ENCODE data around the gene PTPRQ.

PTPRQ gene

DNA sequence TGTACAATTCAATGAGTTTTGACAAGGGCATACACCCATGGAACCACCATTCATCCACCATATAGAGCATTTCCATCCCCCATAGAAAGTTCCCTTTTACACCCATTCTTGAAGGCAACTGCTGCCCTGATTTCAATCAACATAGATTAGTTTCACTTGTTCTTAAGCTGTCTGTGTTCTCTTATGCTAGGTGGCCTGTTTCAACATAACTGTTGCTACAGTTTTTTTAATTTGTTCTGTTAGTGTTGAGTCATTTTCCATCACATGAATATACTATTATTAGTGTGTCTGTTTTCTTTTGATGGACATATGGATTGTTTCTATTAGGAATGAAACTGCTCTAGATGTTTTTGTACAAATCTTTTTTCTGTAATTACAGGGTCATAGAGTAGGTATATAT is 123.4 kb downstream of the PTPRQ start:
- no peak for DNase-seq (ENCODE audit: low spot score)

- DNase-seq (ENCODE audit: low spot score), result no peak
Observed at GRCh38 chr12:80576641-80577418, 132.8 kb downstream of the PTPRQ start.

GRCh38 chr12:80580254-80580653 is 136.2 kb downstream of the PTPRQ start:
- DNase-seq (ENCODE audit: low spot score), result no peak

DNA sequence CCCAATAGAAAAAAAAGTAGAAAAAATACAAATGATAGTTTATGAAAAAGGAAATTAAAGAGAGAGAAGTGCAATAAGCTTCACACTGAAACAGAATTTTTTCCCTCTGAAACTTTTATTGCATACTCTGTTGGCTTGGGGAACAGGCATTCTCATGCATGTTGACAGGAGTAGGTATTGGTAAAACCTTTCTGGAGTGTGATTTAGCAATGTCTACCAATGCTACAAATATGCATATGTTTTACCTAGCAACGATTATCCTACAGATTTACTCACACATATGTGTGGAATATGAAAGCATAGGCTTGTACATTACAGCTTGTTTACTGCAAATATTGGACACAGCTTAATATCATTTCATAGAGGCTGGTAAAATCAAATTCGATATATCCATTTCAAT is 137.7 kb downstream of the PTPRQ start:
- DNase-seq (ENCODE audit: low spot score), result no peak

DNA sequence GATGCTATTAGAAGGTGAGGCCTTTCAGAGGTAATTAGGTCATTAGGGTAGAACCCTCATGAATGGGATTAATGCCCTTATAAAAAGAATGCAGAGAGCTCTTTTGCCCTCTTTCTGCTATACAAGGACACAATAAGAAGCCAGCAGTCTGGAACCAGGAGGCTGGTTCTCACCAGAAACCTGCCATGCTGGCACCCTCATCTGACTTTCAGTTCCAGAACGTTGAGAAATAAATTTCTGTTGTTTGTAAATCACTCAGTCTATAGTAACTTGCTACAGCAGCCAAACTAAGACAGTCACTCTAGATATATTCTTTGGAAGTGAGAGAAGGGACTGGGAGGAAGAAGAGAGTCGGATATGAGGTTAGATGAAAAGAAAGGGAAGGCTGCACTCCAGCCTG is 138.4 kb downstream of the PTPRQ start:
- DNase-seq (ENCODE audit: low spot score), result no peak

DNA sequence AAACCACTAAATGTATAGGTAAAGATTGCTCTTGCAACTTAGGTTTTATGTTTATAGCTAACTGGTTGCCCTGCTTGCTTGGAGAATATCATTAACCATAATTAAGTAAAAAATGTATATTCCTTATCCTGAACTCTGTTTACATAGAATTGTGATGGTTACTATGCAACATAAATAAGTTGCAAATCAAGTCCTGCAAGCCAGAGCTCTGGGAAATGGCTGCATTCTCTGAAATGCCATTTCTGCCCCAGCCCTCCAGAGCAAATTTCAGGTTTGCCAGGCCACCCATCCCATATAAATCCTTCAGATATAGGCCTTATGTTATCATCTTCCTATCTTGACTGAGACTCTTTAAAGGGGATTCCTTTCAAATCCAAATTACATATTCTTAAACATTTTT is 145.0 kb downstream of the PTPRQ start:
- no peak for DNase-seq (ENCODE audit: low spot score)

DNA sequence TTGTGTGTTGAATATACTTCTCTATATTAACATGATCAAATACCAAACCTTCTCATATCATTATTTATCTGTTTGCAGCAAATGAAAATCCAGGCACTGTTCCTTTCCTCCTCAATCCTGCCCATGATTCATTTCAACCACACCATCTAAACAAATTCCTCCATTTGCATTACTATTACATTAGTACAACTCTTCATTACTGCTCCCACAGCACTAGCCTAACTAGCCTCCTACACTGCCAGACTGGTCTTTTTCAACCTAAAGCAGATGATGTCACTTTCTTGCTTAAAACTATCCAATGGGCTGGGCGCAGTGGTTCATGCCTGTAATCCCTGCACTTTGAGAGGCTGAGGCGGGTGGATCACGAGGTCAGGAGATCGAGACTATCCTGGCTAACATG is 146.1 kb downstream of the PTPRQ start:
- DNase-seq (ENCODE audit: low spot score), result no peak

DNA sequence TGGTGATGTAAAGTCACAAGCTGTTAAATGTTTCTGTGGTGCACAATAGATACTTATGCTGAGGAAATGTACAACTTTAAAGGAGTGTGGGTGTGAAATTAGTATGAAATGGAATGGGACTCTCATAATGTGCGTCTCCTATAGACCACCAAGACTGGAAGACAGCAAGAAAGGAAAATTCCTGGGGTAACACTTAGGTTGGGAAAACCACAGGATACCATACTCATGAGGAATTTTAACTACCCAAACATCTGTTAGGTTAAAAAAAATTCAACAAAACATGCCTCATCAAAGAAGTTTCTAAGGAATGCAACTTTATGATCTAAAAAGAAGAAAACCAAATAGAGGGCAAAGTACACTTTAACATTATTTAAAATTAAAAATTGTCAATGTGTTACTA is 149.7 kb downstream of the PTPRQ start:
- no peak for DNase-seq (ENCODE audit: low spot score)

- no peak for DNase-seq (ENCODE audit: low spot score)
Observed at GRCh38 chr12:80596509-80596908, 152.5 kb downstream of the PTPRQ start.

DNA sequence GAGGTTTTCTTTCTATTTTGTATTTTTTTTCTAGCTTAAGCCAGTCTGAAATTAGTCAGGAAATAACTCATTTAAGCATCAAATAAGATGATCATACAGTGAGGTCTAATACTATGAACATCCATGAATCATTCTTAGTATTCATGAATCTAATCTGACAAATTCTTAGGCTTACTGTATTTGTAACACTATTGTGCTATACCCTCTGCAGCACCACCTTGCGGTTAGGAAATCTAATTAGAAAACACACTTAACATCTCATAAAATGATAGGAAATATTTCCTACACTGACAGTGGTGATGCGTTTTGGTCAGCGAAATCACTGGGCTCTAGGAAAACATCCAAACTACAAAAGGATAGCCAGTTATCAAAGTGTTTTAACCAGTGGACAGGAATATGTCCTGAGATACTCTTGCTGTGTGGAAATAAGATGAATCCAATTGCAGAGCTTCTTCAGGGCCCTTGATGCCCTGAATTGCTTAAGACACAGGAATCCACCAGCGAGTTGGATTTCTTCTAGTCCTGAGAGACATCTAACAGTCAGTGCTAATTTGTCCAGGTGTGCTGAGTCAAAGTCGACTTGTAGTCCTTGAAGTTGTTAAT is 154.1 kb downstream of the PTPRQ start:
- DNase-seq (ENCODE audit: low spot score), result no peak

- no peak for DNase-seq (ENCODE audit: low spot score)
Observed at GRCh38 chr12:80602455-80602854, 158.4 kb downstream of the PTPRQ start.

DNA sequence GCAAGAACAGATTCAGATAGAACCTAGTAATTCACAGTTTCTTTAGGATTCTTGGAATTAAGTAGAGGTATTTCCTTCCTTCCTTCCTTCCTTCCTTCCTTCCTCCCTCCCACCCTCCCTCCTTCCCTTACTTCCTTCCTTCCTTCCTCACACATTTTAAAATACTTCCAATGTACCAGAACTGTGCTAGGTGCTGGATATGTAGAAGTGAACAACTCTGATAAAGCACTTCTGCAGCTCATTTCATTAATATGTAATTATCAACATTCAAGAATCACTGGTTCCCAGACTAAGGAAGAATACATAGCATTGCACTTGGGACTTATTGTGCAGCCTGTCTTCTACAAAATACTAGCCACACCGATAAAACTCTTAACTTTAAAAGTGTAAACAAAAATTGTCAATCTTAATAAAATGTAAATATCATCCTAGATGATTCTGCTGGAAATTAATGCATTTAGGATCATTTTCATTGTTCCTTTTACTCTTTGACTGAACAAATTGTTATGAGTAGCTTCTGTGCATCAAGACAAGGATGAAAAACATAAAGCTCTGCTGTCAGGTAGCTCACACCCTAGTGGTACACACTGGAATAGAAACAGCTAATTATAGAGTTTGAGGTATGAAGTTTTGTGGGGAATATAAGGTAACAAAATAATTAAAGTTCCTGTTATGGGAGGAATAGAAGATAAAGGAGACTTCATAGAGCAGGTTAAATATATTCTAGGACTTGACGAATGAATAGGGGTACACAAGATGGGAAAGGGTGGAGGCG is 163.5 kb downstream of the PTPRQ start:
- DNase-seq (ENCODE audit: low spot score), result no peak

DNA sequence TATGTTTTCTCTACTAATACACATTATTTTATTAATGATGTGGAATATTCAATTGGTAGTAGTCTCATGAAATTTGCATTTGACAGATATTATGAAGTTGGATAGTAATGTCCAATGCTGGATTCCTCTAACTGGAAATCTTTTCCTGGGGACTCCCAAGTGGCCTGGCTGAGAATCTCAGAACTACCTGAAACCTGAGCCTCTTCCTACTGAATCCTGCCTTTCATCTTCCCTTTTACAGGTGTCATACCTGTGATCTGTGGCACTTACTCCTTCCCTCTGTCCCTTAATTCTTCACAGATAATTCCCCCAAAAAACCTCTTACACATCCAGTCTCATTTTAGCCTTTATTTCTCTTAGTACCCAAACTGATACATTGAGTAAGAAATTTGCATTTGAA is 173.7 kb downstream of the PTPRQ start:
- DNase-seq (ENCODE audit: low spot score), result no peak

GRCh38 chr12:80620281-80620680 is 176.2 kb downstream of the PTPRQ start:
- no peak for DNase-seq (ENCODE audit: low spot score)

GRCh38 chr12:80622271-80622670 is 178.2 kb downstream of the PTPRQ start:
- DNase-seq (ENCODE audit: low spot score), result no peak

DNA sequence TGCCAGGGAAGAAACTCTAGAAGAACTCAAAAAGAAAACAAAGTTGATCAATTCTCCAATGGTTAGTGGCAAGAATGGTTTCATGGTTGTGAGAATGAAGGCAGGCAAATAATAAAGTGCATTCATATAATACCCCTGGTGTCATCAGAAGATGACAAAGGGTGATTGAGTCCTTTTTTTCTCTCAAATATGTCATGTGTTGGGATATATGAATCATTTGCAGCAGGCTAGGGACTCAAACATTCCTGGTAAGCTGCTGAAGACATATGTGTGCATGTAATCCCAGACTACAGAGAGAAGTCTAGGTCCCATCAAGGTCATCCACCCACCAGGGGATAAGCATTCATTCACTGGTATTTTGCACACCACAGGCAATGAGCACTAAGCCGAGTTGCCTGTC is 181.0 kb downstream of the PTPRQ start:
- no peak for DNase-seq (ENCODE audit: low spot score)

DNA sequence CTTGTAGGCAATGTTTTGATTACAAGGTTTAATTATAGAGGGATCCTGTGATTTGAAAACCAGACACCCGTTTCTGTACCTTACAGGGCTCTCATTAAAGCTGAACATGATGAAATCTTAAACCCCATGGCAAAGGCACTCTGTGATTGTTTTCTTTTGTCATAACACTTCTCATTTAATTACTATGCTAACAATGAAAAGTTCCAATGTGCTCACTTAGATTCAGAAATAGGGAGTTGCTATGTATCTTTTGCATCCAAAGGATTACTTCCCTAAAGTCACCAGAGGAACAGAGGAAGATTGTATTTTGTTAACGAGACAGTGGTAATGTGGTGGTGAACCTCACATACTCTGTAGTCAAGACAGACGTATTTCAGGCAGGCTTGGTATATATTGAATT is 181.9 kb downstream of the PTPRQ start:
- DNase-seq (ENCODE audit: low spot score), result no peak

- DNase-seq (ENCODE audit: low spot score), result no peak
Observed at GRCh38 chr12:80627782-80628181, 183.7 kb downstream of the PTPRQ start.

GRCh38 chr12:80632835-80633234 is 188.8 kb downstream of the PTPRQ start:
- no peak for DNase-seq (ENCODE audit: low spot score)

GRCh38 chr12:80634903-80635302 is 190.9 kb downstream of the PTPRQ start:
- no peak for DNase-seq (ENCODE audit: low spot score)

- DNase-seq (ENCODE audit: low spot score), result no peak
Observed at GRCh38 chr12:80636832-80637231, 192.8 kb downstream of the PTPRQ start.

GRCh38 chr12:80641936-80642335 is 197.9 kb downstream of the PTPRQ start:
- DNase-seq (ENCODE audit: low spot score), result no peak

GRCh38 chr12:80643961-80644360 is 199.9 kb downstream of the PTPRQ start:
- DNase-seq (ENCODE audit: low spot score), result no peak

Measured in HuH-7.5 (cell line).